ENCODE results near the gene MAST4.
A peak's percentile ranks its signal among the peaks of the same experiment; 100 is the strongest.

The MAST4 gene

DNA sequence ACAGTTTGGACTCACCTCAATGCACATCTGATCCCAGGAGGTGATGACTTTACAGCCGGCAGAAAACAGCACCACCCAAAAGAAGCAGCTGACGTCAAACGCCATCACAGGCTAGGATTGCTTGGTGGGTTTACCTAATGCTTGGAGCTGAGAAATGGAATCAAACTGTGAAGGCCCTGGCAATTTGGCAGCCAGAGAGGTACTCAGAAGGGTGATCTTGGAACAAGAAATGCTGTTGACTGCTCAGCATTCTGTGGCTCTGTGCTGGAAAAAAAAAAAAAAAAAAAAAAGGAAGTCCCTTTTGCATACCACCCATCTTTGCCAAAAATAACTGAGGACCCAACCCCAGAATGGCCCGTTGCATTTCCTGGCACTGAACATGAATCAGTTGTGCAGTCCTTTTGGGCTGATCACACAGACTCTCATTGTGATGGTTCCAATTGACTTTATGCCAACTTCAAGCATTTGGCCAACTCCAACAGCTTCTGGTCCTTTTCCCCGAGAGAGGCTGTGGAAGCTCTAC is 600.4 kb downstream of the MAST4 start, which contains the start of gene CD180:
CD180 (minus strand) TSS at position 263 of the 523 bp plus-strand sequence; CDS start at position 105, 158 bp downstream.
- no peak for DNase-seq (ENCODE audit: low read depth in 4 of 4, low spot score in 1 of 4)

DNA sequence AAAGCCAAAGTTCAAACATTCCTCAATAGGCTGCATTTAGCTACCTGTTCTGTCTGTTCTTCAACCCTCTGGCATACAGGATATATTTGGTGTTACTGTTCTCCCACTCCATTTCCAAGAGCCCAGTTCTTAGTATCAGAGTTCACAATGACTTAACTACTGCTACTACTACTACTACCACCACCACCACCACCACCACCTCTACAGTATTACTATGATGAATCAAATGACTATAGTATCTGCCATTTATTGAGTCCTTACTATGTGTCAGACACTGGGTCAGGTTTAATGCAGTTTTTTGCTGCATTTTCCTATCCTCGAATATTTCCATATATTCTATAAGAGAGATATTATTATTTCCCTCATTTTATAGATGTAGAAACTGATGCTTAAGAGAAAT is 601.3 kb downstream of the MAST4 start:
- no peak for DNase-seq (ENCODE audit: low read depth in 4 of 4, low spot score in 1 of 4)

DNA sequence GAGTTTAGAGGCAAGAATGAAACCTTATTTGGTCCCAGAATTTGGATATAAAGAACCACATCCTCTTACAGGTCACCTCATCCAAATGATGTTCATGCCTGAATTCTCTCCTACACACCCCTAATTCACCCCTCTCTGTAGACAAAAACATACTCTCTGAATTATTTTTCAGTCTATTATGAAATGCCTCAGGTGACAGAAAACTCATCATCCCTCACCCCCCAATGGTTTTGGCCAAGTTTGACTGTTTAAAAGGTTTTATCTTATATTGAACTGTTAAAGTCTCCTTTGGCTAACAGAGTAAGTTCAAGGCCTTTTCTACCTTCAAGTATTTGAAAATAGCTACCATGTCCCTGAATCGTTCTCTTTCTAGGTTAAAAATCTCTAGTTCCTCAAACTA is 602.7 kb downstream of the MAST4 start:
- DNase-seq (ENCODE audit: low read depth in 4 of 4, low spot score in 1 of 4), result no peak

DNA sequence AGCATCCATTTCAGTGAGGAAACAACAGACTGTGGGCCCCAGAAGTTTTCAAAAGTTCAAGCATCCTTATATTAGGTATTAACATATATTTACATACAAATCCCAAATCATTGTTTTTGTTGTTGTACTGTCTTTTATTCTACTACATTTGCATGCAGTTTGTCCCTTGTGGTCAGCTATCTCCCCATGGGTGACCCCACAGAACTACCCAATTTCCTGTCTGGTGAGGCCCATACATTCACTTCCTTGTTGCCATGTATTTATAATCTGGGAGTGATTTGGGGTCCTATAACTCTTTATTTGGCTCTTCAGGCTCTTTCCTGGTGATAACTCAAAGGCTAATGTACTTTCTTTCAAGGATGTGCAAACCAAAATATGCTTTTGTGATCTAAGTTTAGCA is 603.7 kb downstream of the MAST4 start:
- no peak for DNase-seq (ENCODE audit: low read depth in 4 of 4, low spot score in 1 of 4)

DNA sequence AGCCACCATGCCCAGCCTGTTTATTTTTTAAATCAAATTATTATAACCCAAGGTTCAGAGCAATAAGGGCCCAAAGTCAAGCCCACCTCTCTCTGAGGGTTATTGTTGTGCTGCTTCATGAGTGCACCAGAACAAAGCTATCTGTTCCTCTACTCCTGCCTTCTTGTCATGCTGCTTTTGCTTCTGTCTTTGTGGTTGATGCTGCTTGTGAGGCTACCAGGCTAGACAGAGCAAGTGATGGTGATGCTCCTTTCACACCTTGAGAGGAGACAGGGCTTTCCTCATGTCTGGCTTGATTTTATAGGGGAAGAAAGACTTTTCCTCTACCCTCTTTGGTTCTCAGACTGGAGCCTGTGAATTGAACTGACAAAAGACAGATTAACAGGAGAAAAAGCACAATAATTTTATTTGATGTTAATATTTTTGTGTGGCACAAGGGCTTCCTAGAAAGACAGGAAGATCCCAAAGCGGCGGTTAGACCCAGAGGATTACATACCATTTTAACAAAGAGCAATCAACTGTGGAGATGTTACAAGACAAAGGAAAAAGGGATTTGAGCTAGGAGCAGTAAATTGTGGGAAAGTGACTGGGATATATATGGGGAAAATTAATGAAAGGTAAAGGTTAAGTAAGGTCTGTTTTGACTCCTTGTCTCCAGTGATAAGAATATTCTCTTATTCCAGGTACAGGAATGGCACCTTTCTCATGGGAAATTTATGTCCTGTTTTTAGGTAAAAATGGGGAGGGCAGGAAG is 604.8 kb downstream of the MAST4 start:
- DNase-seq (ENCODE audit: low read depth in 4 of 4, low spot score in 1 of 4), result no peak

DNA sequence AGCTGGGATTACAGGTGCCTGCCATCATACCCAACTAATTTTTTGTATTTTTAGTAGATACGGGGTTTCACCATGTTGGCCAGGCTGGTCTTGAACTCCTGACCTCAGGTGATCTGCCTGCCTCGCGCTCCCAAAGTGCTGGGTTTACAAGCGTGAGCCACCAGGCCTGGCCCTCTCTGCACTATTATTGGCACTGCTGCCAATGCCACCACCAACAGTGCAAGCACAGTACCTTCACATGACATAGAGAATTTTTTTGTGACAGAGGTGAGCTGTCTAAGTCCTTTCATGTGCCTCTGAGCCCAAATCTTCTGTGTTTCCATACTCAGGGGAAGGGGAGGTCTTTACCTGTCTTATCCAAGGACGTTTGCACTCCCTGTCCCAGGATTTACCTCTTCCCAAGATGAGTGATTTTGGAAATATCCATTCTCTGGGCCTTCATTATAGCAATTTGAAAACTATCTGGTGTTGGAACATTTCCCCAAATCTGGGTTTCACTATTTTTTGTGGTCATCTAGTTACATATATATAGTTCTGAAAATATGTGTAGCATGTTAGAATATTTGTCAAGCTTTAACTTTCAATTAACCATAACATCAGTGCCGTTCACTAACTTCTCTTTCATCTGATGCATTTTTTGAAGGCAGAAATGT is 605.8 kb downstream of the MAST4 start:
- no peak for DNase-seq (ENCODE audit: low read depth in 4 of 4, low spot score in 1 of 4)

DNA sequence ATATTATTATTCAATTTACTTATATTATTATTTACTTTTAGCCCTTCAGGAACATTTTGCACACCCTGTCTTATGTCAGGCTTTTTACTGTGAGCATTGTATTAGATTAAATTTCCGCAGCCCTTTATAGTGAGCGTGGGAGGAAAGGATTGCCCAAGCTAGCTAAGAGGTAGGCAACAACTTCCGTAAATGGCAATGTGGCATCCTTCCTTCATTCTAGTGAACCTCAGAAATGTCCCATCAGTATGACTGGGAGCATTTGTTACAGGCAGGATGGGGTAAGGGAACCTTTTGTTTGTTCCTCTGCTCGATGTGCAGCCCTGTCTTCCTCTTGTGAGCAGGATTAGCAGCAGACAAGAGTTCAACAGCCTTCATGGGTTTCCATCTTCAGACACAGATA is 606.6 kb downstream of the MAST4 start:
- DNase-seq (ENCODE audit: low read depth in 4 of 4, low spot score in 1 of 4), result no peak

DNA sequence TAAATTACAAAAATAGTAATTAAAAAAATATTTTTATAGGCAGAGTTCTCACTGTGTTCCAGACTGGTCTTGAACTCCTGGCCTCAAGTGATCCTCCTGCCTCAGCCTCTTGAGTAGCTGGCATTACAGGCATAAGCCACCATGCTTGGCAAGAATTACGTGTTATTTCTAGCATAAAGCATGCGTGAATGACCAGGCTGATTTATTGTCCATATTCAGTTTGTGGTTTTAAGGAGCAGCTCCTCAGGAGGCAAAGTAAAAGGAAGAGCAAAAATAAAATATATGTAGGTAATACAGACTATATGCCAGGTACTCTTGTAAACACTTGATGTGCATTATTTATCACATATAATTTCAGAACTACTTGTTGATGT is 607.5 kb downstream of the MAST4 start:
- no peak for DNase-seq (ENCODE audit: low read depth in 4 of 4, low spot score in 1 of 4)

DNA sequence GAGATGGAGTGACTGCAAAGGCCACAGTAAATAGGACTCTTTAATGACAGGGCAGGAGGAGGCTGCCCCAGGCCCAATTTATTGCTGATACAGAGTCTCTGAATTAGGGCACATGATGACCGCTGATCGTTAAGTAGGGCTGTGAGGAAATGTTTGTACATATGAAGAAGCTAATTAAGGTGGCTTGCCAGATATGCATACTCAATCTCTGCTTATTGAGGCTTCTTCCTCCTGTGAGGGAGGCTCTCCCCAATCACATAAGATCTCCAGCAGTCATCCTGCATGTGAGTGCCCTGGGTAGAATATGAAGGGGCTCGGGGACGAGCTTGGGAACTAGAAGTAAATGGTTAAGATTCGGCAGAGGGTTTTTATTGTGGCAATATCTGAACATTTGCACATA is 608.6 kb downstream of the MAST4 start:
- no peak for DNase-seq (ENCODE audit: low read depth in 4 of 4, low spot score in 1 of 4)

DNA sequence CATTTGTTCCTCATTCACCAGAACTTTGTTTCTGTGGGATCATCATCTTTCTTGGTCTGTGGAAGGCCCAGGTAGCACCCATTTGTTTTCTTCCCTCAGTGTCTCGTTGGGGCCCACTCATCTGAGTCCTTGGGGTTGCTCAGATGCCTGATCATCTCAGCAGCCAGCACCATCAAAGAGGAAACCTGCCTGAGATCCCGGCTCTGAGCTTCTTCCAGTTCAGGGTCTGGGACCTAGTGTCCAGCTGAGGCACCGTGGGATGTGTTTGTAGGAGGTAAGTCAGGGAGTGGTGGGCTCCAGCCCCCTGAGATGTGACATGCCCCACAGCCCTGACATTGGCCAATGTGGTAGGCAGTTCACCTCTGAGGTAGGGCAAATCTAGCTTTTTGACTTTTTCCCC is 609.8 kb downstream of the MAST4 start:
- no peak for DNase-seq (ENCODE audit: low read depth in 4 of 4, low spot score in 1 of 4)

DNA sequence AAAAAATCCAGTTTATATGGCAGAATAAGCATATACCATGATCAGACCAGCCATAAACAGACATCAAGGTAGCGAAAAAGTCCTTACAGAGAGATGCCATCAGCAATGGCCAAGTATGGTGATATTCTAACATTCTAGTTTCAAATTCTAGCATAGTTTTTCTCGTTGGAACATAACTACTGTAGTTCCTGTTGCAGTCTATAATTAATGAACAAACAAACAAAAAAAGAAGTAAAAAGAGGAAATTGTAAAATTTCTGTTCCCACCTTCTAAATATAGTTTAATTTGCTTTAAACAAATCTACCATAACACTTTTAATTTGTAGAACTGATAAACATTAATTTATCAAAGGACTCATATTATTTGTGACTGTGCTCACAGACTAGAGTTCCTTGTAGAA is 610.3 kb downstream of the MAST4 start:
- DNase-seq (ENCODE audit: low read depth in 4 of 4, low spot score in 1 of 4), result no peak

DNA sequence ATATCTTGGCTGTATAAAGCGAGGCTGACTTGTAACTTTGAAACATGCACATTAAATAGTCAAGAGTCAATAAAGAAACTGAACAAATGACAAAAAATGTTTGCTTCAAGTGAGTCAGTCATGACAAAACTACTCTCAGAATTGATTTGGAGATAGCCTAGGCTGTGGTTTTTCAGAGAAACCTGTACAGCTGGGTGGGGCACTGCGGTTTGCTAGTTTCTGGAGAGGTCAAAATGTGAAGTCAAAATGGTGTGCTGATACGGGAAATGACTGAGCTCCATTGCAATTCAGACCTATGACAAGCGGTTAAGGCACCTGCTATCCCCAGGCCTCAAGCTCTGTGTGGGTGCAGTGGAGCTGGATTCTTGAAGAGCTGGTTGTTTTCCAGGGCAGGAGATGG is 610.7 kb downstream of the MAST4 start:
- DNase-seq (ENCODE audit: low read depth in 4 of 4, low spot score in 1 of 4), result peak in 3 of 4 experiments; percentile 57 to 79 (median 69)

DNA sequence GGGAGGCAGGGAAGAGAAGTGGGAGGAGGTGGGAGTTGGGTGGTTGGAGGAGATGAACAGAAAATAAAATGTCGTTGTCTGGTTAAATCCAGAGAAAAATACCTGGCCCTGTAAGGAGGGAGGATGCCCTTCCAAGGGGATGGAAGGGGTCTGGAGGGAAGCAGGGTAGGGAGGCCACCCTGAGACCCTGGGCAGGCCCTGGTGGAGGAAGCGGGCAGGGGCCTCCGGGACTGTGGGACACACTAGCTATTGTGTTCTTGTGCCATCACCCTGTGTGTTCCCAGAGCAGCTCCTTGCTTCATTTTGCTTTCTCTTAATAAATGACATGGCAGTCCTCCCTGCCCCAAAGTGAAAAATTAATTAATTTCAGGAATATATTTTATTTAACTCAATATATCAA is 612.2 kb downstream of the MAST4 start:
- no peak for DNase-seq (ENCODE audit: low read depth in 4 of 4, low spot score in 1 of 4)

DNA sequence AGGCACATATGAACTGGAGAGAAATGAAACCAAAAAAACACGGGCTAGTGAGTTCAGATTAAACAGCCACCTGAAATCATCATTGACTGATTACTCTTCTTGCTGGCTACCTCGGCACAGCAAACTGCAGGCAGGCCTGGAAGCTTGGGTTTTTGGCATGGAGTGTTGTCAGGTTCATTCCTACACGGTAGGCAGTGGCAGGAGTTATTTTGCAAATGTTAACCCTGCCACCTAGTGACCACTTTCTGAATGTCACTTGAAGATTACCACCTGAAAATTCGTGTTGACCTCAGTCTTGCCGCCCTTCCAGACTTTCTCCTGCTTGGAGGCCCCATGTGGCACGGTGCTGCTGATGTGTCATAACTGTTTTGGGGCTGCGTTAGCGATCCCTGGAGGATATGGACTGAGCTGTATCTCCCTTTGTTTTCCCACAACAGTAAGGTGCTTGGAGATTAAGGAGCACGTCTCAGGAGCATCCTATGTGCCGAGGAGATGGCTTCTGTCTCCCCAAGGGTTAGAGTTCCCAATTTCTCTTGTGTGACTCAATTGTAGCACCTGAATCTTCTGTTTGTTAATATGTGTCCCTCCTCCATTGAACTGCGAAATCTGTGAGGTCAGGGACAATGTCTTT is 613.1 kb downstream of the MAST4 start:
- peak in 3 of 4 experiments; percentile 21 to 39 (median 27) for DNase-seq (ENCODE audit: low read depth in 4 of 4, low spot score in 1 of 4)

DNA sequence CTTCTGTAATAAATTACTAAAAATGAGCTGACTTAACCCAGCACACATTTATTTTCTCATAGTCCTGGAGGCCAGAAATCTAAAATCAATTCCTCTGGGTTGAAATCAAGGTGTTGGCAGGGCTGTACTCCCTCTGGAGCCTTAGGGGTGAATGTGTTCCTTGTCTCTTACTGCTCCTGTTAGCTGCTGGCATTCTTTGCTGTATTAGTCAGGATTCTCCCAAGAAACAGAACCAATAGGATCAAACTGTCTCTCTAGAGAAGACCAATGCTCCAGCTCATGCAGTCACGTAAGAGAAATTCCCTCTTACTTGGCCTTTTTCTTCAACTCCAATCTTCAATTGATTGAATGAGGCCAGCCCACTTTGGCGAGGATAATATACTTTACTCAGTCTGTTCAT is 615.7 kb downstream of the MAST4 start:
- no peak for DNase-seq (ENCODE audit: low read depth in 4 of 4, low spot score in 1 of 4)

DNA sequence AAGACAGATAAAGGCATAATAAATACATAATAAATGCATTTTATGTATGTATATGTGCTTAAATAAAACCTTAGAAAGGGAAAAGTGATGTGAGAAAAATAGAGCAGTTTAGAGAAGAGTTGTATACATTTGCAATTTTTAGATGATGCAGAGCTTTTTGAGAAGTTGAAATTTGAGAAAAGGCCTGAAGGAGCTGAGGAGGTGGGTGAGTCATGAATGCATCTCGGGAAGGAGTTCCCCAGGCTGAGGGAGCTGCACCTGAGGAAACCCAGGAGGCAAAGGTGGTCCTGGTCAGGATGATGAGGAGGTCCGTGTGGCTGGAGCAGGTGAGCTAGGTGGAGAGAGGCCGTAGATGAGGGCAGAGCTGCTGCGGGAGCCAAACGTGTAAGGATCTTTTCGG is 617.8 kb downstream of the MAST4 start:
- no peak for DNase-seq (ENCODE audit: low read depth in 4 of 4, low spot score in 1 of 4)

DNA sequence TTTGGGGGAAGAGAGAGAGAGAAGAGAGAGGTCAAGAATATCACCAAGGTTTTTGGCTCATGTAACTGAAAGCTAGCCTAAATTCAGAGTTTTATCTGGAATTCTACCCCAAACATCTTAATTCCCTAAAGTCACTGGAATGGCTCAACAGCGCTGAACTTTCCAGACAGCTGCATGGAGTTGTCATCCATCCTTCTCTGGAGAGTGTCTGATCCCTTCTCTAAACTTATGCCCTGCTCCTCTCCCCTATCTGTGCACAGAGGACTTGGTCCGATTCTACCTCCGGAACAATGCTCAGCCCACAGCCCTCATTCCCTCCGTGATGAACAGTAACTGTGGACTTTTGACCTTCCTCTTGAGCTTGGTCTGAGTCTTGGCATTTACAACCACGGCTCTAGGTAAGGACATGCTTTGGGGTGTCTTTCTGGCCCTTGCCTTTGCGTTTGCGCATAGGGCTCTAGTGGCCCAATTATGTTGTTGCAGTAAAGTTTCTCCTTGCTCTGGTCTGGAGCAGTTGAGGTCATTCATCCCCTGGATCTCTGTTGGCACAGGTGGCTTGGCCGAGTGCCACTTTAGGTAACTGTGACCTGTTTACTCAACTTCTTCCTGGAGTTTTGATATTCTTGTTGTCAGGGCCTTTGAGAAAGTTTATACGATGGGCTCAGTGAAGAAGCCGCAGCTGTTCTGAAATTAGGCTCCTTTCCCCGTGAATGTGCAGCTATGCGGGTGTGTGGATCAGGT is 618.7 kb downstream of the MAST4 start:
- no peak for DNase-seq (ENCODE audit: low read depth in 4 of 4, low spot score in 1 of 4)

DNA sequence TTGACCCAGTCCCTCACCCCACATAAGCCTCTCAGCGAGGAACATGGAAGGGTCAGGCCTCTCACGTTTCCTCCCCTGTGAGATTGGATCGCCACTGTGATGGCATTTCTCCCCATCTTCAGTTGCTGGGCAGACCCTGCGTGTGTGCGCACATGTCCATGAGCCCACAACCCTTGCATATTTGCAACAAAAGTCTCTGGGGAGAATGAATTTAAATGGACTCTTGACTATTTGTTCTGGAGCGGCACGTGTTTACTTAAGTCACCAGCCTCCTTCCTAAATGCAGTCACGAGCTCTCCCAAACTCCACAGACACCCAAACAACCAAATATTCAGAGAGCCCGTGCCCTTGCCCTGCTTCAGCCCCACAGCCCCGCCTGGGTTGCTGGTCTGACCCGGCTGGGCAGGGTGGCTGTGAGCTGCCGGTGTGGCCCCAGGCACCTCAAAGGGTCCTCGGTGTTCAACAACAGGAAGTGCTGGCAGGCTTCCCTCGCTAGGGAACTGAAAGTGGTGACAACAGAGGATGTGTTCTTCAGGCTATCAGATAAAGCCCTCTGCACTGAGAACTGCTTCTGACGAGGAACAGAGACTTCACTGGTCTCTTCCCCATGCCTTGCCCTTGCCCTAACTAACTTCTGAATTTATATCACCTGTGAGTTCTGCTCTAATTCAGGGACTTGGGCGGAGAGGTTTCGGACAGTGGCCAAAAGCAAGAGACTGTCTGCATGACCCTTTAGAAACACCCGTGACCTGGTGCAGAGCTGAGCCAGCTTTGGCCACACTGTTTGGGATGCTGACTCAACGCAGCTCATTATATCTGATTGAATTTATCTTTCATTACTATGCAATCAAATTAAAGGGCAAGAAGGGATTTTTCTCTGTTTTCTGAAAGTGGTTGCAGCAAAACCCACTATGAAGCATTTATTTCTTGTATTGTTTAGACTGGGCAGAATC is 619.6 kb downstream of the MAST4 start:
- peak in 3 of 4 experiments; percentile 15 to 39 (median 25) for DNase-seq (ENCODE audit: low read depth in 4 of 4, low spot score in 1 of 4)

DNA sequence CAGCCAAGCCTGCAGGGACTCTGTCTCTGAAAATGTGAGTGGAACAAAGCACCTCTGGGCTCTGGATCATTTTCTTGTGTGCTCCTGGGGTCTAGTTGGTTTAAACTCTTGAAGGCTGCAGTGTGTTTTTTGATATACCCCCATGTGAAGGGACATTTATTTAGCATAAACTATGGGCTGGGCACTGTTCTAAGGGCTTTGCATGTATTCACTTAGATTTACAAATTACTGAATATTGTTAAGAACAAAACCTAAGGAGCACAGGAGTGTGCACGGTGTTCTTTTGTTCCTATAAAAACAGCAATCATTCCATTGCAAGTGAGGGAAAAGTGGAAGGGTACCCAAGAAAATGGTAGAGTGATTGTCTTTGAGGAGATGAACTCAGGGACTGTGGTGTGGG is 620.4 kb downstream of the MAST4 start:
- DNase-seq (ENCODE audit: low read depth in 4 of 4, low spot score in 1 of 4), result no peak

Data from stimulated activated CD4-positive, alpha-beta T cell treated with anti-CD3 and anti-CD28 coated beads, Interleukin-1b, Interleukin-23, amount 100 ng/mL, for 24 hours (primary cell).